Panc1 (cell line): ENCODE results near the gene RGL4. TPM values are rescaled to one million over a fixed set of nuclear protein-coding genes. Genes with fewer than 3 reads are reported as not detected.

Source experiments
- ATAC-seq: fragments of 200-7000 bp; cut with Tn5 transposase; 2 replicates; pipeline ENCODE4 v1.9.1; 2020; ENCODE audit warnings: mild to moderate bottlenecking, moderate library complexity
- BruUV-seq: library from RNA; stranded (reverse); fragments of 400-500 nt; replicated peaks from 2 replicates; lab custom pipeline; 2021; lab: Mats Ljungman, UMichigan
- CTCF ChIA-PET: fragments of 300-600 bp; sonication (Branson Sonifier 250); formaldehyde crosslinking; loops from one replicate; lab custom pipeline; 2022; ENCODE audit warnings: antibody characterized with exemption; lab: Charles Lee
- POLR2A ChIA-PET: fragments of 300-600 bp; sonication (Branson Sonifier 250); formaldehyde crosslinking; loops from one replicate; lab custom pipeline; 2022; ENCODE audit warnings: antibody characterized with exemption; lab: Charles Lee
- DNase-seq: peaks from one replicate; pipeline ENCODE4 v3.0.0-alpha.2; 2010; ENCODE audit warnings: low read depth, low spot score
- H3K27ac ChIP-seq: 2 replicates; pipeline ENCODE4 v1.5.1; 2011; ENCODE audit warnings: mild to moderate bottlenecking, low read length, inconsistent platforms
- H3K27me3 ChIP-seq: fragments of 200-500 bp; sonication (Bioruptor generic); 2 replicates; pipeline ENCODE4 v1.6.0; 2014; ENCODE audit warnings: low read length, inconsistent platforms; ENCODE audit not compliant: control insufficient read depth, insufficient read depth
- H3K36me3 ChIP-seq: fragments of 200-500 bp; sonication (Bioruptor generic); 2 replicates; pipeline ENCODE4 v1.5.1; 2014; ENCODE audit warnings: inconsistent platforms, mild to moderate bottlenecking, low read length, moderate library complexity; ENCODE audit not compliant: control insufficient read depth, insufficient read depth
- H3K4me1 ChIP-seq: 2 replicates; pipeline ENCODE4 v1.5.1; 2011; ENCODE audit warnings: inconsistent platforms, mild to moderate bottlenecking, low read length, moderate library complexity; ENCODE audit not compliant: control insufficient read depth, insufficient read depth
- H3K4me3 ChIP-seq, 2 experiments: 2 replicates each; pipeline ENCODE4 v1.5.1; 2011 to 2012; ENCODE audit warnings: low read depth in 2 of 2, low read length in 2 of 2, mild to moderate bottlenecking in 2 of 2, inconsistent platforms in 1 of 2, moderate library complexity in 1 of 2
- H3K9me3 ChIP-seq: fragments of 200-500 bp; sonication (Bioruptor generic); 2 replicates; pipeline ENCODE4 v1.5.1; 2014; ENCODE audit warnings: low read depth, mild to moderate bottlenecking, inconsistent platforms, low read length, moderate library complexity; ENCODE audit not compliant: control insufficient read depth, insufficient read depth
- CTCF ChIP-seq: fragments of 450-650 bp; IDR thresholded peaks from 2 replicates; pipeline ENCODE4 v1.5.1; 2017; ENCODE audit warnings: mild to moderate bottlenecking
- POLR2AphosphoS5 ChIP-seq: IDR thresholded peaks from 2 replicates; pipeline ENCODE4 v1.6.1; 2012; ENCODE audit warnings: mild to moderate bottlenecking, low read depth, low read length, moderate library complexity
- REST ChIP-seq, 2 experiments: IDR thresholded peaks; 2 replicates each; pipeline ENCODE4 v1.6.1; 2011 to 2012; ENCODE audit warnings: low read depth in 2 of 2, control low read depth in 1 of 2, low read length in 1 of 2, mild to moderate bottlenecking in 1 of 2, moderate library complexity in 1 of 2; ENCODE audit not compliant: insufficient read depth in 1 of 2
- SIN3A ChIP-seq: IDR thresholded peaks from 2 replicates; pipeline ENCODE4 v1.6.1; 2012; ENCODE audit warnings: low read depth, mild to moderate bottlenecking, low read length, moderate library complexity, borderline replicate concordance; ENCODE audit not compliant: insufficient read depth
- TCF7L2 ChIP-seq: IDR thresholded peaks from 2 replicates; pipeline ENCODE4 v1.6.1; 2011; ENCODE audit warnings: mild to moderate bottlenecking, low read depth, low read length, inconsistent platforms
- in situ Hi-C: cut with HindIII; loops from 2 replicates; pipeline ENCODE4 v1.10.0; 2016; ENCODE audit warnings: low sequenced_read_pairs, low pct_unique_long_range_greater_than_20kb
- intact Hi-C: fragments of 100-400 bp; cut with micrococcal nuclease; formaldehyde crosslinking; loops from one replicate; pipeline ENCODE4 v1.10.0; 2022; ENCODE audit not compliant: unreplicated experiment
- total RNA-seq: library from RNA; stranded (reverse); gene quantifications from one replicate; pipeline ENCODE4 v1.2.1, GENCODE V29; 2021; ENCODE audit not compliant: unreplicated experiment

The RGL4 gene
- total RNA-seq, 1 experiment from 2014 or later: not detected

DNA sequence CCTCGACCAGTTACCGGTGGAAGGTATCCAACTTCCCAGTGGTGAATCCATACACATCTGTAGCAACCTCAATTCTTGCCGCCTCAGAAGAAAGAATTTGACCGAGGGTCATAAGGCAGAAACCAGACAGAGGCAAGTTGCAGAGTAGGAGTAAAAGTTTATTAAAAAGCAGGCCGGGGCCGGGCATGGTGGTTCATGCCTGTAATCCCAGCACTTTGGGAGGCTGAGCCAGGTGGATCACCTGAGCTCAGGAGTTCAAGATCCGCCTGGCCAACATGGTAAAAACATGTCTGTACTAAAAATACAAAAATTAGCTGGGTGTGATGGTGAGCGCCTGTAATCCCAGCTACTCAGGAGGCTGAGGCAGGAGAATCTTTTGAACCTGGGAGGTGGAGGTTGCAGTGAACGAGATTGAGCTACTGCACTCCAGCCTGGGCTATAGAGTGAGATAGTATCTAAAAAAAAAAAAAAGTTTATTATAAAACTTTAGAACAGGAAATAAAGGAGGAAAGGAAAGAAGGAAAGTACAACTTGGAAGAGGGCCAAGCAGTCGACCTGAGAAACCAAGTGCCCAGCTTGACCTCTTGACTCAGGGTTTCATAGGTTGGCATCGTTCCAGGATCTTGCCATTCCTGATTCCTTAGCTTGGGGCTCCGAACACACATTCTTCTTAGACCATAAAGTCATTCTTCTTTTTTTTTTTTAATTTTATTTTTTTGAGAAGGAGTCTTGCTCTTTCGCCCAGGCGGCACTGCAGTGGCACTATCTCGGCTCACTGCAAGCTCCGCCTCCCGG is 27.8 kb downstream of the RGL4 start:
- H3K9me3 ChIP-seq: no peaks in the 10 kb centered on the region
- ChIA-PET POLR2A (interaction anchor here (0.7 kb wide), 1 partner anchor 31 kb away, joined by 4 read pairs; no protein-coding TSS in a partner anchor), CTCF (no interaction called here)
- DNase-seq (no peak), ATAC-seq (no peak)
- H3K27me3 ChIP-seq: no peaks in the 10 kb centered on the region
- in situ Hi-C loops: no loop called here
- TF ChIP-seq REST (IDR thresholded peaks at IDR 0.05; ENCODE audit: insufficient read depth in 1 of 2, low read depth in 2 of 2, low read length in 1 of 2) (no peak), CTCF (no peak)
- no peaks in the 10 kb centered on the region for H3K4me1 ChIP-seq
- BruUV-seq: no TSS peak
- no peak overlapping the region for H3K4me3 ChIP-seq
- intact Hi-C loops: no loop called here
- no peaks in the 10 kb centered on the region; the same call in none of the 2 replicates for H3K36me3 ChIP-seq
- H3K27ac ChIP-seq: no peak overlapping the region

- DNase-seq (no peak), ATAC-seq (no peak)
- intact Hi-C loops: no loop called here
- Histone ChIP-seq H3K4me1 (no peaks in the 10 kb centered on the region), H3K9me3 (no peaks in the 10 kb centered on the region), H3K27me3 (no peaks in the 10 kb centered on the region), H3K36me3 (no peaks in the 10 kb centered on the region; the same call in 1 of the 2 replicates), H3K27ac (no peak overlapping the region), H3K4me3 (no peak overlapping the region)
- no peak for TF ChIP-seq SIN3A
- TF ChIP-seq POLR2AphosphoS5: no peak
- no peak for TF ChIP-seq CTCF
- TF ChIP-seq REST (IDR thresholded peaks at IDR 0.05; ENCODE audit: insufficient read depth in 1 of 2, low read depth in 2 of 2, low read length in 1 of 2): no peak
- no peak for TF ChIP-seq TCF7L2
- no TSS peak for BruUV-seq
- ChIA-PET CTCF (no interaction called here), POLR2A (no interaction called here)
- in situ Hi-C loops: no loop called here
Observed at GRCh38 chr22:23720855-23721254, 30.0 kb downstream of the RGL4 start.
